ENCODE data around the gene ADAMTSL2.

The ADAMTSL2 gene

DNA sequence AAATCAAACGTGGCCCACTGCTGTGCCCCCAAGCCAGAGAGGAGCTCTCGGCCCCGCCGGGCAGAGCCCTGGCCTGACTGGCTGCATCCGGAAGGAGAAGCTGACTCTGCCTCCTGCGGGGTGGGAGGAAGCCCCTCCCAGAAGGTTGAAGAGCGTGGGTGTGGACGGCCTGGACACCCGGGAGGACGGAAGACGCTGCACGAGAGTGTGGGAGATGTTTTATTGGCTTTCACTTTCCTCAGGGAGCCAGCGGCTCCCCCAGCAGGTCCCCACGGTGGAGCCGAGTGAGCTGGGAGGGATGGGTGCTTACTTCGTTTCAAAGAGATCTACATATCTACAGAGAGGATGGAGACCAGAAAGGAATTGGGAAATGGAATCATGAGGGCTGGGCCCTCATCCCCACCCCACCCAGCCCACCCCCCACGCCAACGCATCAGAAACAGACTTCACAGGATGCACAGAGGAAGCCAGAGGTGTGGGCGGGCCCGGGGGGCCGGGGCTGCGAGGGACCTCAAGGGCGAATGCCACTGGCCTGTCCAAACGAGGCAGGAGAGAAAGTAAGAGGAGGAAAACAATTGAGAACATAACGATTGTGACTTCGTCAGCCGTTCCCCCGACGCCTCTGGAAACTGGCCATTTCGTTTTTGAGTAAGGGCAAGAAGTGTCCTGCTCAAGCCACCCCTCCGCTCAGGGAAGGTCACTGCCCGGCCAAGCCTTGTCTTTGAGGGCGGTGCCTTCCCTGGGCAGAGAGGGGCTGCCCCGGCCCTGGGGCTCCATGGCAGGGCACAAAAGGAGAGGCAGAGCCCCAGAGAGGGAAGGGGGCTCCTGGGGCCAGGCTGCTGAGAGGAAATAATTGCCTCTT, 42.6 kb downstream of the ADAMTSL2 start:
- DNase-seq = no peak

DNA sequence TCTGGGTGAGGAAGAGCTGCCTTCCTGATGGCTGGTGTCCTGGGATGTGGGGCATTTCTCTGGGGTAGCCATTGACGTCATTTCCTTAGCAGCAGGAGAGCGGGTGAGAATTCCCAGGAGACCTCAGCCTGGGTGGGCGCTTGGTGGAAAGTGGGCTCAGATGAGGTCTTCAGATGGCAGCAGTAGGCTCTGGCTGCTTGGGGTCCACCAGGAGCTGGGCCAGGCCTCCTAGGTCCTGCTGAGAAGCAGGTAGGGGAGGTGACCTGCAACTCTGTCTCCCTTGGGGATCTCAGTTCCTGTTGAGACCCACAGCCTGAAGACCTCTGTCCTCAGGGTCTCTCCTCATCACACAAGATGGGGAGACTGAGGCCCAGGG, 43.2 kb downstream of the ADAMTSL2 start:
- no peak for DNase-seq

DNA sequence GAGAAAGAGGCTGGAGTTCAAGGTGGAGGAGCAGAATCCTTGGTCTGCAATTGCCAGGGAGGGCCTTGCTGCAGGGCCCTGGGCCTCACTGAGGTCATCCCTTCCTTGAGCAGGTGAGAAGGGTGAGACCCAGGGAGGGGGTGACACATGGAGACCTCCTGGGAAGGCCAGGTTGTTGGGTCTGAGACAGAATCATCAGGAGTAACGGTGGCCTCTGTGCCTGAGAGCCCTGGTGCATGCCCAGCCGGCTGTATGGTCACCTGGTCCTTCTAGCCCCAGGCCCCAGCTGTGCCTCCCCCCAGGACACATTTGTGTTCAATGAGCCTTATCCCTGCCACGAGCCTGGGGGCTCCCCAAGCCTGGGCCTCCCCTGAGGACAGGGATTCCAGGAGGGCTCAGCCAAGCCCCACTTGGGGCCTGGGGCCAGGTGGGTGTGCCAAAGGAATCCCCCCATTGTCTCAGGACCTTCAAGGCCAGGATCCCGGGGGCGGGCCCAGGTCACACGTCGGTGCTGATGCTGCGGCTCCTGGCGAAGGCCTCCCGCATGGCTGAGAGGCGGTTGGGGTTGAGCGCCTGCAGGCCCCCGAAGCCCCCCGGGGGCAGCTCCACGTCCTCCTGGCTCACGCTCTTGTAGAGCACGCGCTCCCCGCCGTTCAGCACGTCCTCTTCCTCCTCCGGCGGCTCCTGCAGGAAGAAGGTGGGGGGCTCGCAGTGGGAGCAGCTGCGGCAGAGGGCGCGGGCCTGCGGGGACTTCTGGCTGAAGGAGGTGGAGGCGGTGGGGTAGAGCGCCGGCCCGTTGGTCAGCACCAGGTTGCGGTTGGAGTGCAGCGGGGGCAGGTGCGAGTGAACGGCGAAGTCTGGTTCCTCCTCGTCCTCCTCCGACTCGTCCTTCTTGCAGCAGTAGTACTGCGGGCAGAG, 44.3 kb downstream of the ADAMTSL2 start:
- no peak for DNase-seq

DNA sequence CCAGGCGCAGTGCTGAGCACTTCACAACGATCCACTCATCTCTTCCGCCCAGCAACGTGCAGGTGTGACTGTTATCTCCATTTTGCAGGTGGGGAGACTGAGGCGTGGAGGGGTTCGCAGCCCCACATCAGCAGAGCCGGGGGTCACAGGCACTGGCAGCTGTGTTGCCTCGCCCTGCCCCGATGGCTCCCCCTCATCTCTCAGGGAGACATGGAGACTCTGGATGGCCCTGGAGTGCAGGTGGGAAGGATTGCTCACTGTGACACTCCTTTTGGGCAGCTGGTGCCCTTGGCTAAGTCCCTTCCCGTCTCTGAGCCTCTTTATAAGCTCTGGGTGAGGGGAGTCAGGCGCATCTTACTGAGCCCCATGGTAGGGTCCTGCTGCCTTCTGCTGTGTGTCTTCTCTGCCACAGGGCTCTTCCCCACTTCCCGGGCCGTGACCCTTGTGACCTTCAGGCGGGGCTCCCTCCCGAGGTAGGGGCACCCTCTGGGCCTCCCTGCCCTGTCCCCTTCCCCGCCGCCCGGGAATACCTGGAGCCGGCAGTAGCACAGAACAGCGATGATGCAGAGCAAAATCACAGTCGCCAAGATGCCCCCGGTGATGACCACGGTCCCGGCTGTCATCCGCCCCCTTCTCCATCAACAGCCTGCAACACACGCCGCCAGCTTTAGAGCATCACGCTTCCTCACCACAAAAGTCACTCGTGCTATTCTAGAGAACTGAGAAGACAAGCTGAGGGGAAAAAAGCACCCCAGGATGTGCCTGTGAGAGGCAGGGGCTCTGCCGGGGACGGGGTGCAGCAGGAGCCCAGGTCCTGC, 45.3 kb downstream of the ADAMTSL2 start:
- no peak for DNase-seq

DNA sequence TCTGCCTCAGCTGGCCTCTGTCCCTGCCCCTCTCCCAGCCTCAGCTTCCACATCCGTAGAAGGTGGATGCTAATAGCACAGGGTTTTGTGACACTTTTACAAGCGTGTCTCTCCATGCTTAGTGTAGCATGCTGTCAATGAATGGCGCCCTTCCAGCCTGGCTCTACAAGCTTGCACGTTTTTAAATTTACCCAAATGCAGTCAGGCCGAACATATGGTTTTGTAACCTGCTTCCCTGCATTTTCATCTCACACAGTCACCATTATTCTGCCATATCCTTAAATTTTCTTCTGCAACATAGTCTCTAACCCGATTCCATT, 45.9 kb downstream of the ADAMTSL2 start:
- DNase-seq = peak; percentile 67

DNA sequence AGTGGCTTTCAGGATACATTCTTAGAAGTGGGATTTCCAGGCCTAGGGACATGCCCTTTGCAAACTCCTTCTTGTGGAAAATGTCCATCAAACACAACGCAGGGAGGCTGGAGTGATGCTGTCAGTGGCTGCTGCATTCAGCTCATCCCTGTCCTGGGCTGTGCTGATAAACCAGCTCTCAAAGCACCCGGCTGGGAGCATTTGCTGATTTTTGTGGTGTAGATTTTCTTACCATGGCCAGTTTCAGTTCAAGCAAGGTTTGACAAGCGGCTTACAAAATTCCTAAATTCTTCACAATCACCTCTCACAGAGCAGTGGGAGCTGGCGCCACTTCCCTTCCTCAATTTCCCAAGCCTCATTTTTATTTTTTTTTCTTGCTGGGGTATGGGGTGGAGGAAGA, 46.5 kb downstream of the ADAMTSL2 start:
- DNase-seq = no peak

DNA sequence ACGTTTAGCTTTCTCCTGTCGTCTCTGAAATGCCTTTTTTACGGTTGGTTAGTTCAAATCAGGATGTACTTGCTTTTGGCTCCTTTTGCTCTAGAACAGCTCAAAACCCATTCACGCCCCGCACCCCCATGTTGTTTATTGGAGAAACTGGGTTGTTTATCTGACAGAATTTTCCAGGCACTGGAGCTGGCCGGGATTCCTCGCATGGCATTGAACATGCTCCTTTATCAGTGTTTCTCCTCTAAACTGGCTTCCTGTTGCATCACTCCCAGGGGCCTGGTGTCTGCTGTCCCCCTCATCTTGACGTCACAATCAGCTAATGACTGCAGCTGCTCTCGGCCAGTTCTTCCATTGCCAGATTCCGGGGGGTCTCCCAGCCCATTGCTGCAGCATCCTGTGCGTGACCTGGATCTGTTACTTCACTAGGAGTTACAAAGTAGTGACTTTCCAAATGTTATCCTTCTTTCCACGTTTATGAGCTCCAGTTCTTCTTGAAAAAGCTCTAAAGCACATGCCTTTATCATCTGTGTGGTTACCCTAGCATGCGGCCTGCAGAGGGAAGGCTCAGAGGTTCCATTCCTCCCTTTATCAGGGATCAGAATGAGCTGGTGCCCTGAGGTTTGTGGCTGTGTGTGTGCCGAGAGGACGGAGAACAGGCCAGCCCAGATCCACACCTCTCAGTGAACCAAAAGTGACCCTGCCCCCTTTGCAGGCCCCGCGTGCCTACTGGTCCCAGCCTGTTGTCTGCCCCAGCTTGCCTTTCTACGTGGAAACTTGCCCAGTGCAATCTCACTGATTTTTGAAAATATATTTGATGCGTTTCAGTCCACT, 47.2 kb downstream of the ADAMTSL2 start:
- no peak for DNase-seq

DNA sequence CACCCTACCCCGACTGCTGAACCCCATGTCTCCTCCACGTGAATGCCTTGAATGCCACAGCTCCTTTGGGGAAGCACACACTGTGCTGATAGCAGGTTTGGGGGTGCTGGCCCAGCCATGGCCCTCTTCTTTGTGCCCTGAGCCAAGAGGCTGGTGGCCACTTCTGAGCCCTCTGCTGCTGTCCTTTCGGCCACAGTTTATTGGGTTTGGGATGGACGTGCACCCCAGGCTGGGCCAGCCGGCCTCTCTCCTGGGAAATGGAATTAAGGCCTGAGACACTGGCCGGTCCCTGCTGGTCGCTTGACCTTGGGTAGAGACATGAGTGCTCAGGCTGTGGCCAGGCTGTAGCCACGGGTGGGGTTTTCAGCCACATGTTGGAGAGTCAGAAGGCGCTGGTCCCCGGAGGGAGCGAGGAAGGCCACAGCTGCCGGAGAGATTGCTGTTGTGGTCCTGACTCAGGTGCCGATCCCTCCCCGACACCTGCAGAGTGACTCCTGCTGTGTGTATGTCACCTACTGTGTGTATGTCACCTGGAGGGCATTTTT, 48.1 kb downstream of the ADAMTSL2 start:
- DNase-seq = no peak

DNA sequence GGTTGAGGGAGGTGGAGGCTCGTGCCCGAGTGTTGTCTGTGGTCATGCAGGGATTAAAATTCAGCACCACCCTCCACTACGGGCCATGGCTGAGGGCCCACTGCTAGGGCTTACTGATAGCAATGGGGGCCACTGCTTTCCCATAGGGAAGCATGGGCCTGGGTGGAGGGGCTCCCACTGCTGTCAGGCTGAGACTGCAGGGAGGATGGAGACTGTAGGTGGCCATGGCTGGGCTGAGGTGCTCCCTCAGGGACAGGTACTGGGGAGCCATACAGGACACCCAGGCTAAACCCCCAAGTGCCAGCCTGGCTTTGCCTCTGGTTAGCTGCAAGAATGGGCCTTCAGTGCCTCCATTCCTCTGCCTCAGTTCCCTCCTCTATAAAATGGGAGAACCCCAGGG, 48.6 kb downstream of the ADAMTSL2 start:
- no peak for DNase-seq

DNA sequence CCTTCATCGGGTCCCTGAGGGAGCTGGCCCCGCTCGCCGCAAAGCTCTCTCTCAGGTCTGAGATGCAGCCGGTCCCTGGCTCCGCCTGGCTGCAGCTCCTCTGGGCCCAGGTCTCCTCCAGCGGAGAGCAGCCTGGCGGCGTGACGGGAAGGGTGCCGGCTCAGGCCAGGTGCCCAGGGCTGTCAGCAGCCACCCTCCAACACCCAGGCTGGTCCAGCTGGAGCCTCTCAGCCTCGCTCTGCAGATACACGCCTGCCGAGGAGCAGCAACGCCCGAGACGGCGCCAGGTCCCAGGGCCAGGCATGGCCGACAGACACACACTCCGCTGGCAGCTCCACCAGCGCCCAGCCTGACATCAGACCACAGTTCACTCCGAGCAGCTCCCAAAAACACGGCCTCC, 49.1 kb downstream of the ADAMTSL2 start:
- DNase-seq = no peak

DNA sequence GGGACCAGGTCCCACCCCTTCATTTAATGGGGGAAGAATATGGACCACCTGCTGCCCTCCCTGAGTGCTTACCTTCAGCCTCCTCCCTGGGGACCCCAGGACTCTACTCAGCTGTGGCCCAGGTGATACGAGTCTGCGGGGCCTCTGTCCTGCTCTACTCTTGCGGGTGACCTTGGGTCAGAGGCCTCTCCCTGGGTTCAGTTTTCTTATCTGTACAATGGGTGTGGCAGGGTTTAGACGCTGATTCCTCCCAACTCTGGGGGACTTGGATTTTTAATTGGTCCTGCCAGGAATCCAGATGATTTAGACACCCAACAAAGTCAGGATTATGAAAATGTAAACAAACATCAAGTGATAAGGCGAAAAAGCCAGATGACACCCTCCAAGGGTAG, 49.7 kb downstream of the ADAMTSL2 start:
- DNase-seq = no peak

DNA sequence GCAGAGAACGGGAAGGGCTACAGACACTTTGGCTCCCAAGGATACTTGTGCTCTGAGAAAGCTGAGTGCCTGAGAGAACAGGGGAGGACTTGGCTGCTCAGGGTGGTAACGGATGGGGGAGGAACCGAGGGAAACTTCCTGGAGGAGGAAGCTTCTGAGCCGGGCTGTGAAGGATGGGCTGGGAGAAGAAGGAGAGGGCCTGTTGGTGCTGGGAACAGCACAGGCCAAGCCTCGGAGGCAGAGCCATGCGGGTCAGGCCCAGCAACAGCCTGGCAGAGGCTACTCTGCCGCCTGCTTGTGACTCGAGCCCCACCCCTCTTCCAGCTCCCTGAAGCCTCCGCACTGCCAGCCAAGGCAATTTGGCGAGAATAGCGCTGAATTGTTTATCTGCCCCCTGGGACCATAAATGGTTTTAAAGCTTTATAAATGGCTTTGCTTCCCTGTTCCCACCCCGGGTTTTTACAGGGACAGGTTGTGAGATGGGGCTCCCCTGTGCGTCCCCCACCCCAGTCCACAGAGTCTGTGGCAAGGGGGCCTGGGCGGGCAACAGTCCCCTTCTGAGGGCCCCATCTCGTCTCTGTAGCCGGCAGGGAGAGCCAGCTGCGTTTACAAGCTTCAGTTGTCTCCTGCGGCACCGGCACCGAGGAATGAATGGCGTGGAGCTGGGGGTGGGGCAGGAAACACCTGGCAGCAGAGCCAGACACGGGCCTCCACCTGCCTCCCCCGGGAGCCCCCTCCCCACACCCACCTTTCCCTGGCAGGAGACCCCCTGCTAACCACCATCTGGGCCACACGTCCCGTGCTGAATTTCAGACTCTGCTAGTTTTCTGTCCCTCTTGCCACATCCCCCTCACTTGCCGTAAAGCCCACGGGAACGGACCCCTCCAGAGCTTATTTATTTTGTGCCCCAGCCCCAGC, 50.3 kb downstream of the ADAMTSL2 start:
- peak; percentile 99 for DNase-seq

DNA sequence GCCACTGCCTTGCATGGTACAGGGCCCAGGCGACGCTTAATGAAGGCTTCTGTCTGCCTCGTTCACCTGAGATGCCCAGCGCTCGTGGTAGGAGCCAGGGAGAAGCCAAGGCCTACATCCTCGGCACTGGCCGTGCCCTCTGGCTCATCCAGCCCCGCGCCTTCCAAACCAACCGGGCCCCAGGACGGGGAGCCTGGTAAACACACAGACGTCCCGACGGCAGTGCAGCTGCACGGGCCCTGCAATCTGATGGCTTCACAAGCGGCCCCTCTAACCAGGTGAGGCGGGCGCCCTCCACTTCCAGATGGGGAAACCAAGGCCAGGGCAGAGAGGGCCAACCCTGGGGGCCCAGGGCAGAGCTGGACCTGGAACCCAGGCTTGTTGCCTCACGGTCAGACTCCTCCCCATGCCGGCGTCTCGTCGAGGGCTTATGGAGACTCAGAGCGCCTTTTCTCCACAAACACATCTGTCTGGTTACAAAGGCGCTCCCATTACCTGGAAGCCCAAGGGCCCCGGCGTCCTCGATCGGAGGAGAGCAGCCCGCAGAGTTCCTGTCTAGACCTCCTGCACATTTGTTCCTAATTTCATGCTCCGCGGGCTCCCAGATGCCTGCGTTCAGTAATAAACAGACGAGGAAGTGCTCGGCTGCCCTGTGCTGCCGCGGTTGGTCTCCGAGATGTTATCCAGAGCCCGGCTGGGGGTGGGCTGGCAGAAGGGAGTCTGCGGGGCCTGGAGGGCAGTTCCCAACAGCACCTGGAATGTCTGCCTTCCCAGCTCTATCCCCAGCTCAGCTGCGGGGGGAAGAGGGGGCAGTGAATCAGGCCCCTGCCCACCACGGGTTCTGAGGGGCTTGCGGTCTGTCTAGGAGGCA, 51.2 kb downstream of the ADAMTSL2 start:
- peak; percentile 97 for DNase-seq

DNA sequence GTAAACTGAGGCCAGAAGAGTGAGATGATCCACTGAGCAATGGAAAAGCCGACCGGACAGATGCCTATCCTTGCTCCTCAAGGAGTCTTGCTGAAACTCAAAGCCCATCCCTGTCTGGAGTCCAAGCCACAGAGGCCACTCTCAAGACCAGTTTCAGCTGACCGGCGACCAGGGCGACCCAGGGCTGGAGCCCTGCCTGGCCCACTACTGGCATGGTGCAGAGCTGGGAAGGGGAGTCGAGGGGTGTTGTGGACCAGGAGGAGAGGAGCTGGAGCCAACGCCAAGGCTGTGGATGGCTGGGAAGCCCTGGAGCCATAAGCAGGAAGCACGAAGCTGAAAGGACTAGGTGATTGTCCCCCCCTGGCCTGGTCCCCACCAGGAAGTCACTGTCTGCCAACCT, 52.5 kb downstream of the ADAMTSL2 start:
- DNase-seq = no peak

DNA sequence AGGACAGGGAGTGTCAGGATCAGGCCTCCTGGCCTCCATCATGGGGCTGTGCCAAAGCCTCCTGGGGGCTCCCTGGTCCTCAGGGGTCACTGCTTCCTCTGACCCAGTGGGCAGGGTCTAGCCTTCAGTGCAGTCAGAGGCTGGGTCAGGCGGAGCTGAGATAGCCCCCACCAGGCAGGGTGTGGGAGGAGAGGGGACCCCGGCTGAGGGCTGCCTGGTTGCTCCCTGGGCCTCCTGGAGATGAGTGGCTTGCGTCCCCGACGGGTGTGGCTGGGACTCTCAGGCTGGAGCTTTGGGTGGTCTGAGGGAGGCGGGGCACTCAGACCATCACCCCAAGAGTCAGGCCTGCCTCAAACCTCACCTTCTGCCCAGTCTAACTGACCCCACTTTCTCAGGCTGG, 53.0 kb downstream of the ADAMTSL2 start:
- DNase-seq = no peak

DNA sequence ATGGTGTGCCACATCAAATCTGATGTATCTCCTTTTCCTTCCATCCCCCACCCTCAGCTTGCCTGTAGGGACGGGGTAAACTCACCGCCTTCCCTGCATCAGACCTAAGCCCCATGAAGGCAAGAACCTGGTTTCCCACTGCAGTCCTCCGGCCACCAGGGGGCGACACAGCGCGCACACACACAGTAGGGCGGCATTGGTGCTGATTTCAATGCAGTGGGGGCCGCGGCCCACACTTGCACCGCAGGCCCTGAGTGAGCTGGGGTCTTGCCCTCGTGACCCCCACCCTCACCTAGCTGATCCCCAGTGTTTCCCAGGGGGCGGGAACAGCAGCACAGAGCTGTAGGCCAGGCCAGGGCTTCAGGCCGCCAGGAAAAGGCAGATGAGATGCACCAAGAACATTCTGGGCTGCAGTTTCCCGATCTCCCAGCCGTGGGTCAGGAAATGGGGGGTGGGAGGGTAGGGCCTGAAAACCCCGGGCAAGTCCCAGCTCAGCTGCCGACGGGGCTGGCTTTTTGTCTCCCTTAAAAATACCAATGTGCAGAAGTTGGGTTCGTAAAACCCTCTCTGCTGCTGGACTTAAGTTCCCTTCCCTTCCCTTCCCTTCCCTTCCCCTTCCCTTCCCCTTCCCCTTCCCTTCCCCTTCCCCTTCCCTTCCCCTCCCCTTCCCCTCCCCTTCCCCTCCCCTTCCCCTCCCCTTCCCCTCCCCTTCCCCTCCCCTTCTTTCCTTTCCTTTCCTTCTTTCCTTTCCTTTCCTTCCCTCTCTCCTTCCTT, 55.1 kb downstream of the ADAMTSL2 start:
- no peak for DNase-seq

DNA sequence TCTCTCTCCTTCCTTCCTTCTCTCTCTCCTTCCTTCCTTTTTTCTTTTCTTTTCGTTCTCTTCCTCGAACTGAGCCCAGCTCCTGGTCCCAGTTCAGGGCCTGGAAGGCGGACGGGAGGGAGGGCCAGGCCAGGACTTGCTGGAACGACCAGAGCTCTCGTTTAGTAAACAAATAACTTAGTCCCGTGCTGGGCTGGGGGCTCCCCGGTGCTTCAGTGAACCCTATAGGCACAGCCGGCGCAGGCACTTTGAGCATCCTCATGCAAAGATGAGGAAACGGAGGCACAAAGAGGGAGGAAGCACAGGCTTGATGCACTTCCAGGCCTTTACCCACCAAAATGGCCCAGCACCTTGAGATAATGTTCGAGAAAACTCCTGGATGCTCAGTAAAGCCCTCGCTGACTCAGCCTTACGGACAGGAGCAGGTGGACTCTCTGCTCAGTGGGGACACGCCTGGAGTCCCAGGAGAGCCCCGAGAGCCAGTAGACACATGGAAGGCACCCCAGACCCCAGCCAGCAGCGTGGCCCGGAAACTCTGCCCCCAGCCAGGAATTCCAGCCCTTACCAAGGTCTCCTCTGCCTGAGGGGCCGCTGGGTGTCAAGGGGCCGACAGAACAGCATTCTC, 55.8 kb downstream of the ADAMTSL2 start:
- no peak for DNase-seq

DNA sequence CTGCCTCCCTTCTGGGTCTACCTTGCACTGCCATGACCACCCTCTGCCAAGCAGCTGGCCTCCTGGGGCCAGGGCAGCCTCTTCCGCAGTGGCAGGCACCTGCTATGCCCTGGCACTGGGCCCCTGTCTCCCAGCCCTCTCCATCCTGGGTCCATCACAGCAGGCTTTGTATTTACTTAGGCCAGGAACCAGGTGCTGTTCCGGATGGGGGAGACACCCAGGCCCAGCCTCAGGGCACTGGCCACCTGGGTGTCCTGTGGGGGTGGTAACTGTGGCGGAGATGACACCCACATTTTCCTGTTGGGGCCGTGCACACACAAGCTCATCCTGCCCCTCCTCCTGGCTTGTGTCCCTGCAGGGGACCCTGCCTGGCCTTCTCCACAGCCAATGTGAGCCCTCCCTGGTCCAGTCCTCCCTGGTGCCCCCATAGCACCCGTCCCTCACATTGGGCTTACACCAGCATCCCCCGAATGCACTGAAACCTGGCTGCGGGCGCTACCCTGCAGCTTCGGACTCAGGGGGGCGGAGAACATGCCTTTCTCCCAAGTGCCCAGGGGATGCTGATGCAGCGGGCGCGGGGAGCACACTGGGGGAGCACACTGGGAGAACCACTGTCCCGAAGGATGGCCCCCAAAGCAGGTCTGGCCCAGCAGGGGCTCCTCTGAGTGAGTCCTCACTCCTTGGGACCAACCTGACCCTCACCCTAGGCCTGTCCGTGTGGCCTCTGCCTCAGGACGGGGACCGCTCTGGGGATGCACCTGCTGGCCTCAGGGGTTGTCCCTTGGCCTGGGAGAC, 56.8 kb downstream of the ADAMTSL2 start:
- no peak for DNase-seq
